Measurements from ENCODE around the gene SLC38A2.

DNA sequence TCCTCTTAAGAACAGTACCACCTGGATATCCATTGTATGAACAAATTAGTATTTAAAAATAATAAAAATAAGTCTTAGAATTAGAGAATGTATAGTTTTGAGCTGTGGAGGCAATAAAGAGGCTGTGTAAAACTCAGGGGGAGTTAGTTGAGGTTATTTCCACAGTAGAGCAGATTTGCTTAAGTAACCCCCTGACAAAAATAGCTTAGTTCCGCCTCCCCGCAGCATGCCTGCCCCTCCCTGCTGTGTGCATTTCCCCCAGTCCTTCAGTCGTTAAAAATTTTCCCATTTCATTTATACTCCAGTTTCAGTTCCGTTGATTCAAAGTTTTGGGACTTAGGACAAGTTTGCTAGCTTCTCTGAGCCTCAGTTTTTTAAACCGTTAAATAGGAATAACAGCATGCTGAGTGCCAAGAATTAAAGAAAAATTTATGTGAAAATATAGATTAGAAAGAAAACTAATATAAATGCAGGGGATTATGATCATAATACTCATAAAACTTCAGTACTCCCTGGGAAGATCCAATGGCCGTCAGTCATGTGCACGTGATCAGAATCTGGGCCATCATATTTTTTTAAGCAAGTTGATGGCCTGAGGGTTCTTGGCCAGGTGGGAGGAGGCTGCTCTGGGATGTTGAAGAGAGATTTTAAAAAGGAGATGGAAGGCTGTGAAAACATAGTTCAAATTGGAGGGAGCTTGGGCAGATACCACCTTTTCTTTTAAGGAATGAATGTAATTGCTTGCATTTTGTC is 14.5 kb upstream of the SLC38A2 start:
- TF ChIP-seq EZH2phosphoT487 (IDR thresholded peaks at IDR 0.05; ENCODE audit: borderline replicate concordance, low read depth, low read length) = no peak
- TF ChIP-seq, protein P1, sequence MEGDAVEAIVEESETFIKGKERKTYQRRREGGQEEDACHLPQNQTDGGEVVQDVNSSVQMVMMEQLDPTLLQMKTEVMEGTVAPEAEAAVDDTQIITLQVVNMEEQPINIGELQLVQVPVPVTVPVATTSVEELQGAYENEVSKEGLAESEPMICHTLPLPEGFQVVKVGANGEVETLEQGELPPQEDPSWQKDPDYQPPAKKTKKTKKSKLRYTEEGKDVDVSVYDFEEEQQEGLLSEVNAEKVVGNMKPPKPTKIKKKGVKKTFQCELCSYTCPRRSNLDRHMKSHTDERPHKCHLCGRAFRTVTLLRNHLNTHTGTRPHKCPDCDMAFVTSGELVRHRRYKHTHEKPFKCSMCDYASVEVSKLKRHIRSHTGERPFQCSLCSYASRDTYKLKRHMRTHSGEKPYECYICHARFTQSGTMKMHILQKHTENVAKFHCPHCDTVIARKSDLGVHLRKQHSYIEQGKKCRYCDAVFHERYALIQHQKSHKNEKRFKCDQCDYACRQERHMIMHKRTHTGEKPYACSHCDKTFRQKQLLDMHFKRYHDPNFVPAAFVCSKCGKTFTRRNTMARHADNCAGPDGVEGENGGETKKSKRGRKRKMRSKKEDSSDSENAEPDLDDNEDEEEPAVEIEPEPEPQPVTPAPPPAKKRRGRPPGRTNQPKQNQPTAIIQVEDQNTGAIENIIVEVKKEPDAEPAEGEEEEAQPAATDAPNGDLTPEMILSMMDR (conservative IDR thresholded peaks at IDR 0.05; ENCODE audit: low read length) = no peak
